ENCODE results near the gene SRM. TPM values are rescaled to one million over a fixed set of nuclear protein-coding genes. Genes with fewer than 3 reads are reported as not detected.
A peak's percentile ranks its signal among the peaks of the same experiment; 100 is the strongest.
"Not testable (repeated sequence)": the region's sequence is repeated elsewhere in the genome, so short reads cannot be mapped to it uniquely, and the experiment has no call there.

Gene SRM
- total RNA-seq, 4 donors from 2014 or later = 40.8 to 69.7 (median 48.8) TPM

DNA sequence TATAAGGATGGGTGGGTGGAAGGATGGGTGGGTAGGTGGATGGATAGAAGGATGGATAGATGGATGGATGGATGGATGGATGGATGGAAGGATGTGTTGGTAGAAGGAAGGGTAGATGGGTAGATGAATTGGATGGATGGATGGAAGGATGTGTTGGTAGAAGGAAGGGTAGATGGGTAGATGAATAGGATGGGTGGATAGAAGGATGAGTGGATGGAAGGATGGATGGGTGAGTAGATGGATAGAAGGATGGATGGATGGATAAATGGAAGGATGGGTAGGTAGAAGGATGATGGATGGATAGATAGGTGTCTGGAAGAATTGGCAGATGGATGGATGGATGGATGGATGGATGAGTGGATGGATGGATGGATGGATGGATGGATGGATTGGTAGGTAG is 18.8 kb downstream of the SRM start:
- no peaks in the 10 kb centered on the region for H3K9me3 ChIP-seq
- DNase-seq (ENCODE audit: extremely low spot score) = no peak
- peaks cover 6 to 12% (median 8%) of the 10 kb centered on the region in 4 donors for H3K4me1 ChIP-seq
- no peaks in the 10 kb centered on the region for H3K27me3 ChIP-seq
- no peaks in the 10 kb centered on the region for H3K36me3 ChIP-seq
- TF ChIP-seq EP300 (IDR thresholded peaks at IDR 0.05) = no peak
- TF ChIP-seq, protein P1, sequence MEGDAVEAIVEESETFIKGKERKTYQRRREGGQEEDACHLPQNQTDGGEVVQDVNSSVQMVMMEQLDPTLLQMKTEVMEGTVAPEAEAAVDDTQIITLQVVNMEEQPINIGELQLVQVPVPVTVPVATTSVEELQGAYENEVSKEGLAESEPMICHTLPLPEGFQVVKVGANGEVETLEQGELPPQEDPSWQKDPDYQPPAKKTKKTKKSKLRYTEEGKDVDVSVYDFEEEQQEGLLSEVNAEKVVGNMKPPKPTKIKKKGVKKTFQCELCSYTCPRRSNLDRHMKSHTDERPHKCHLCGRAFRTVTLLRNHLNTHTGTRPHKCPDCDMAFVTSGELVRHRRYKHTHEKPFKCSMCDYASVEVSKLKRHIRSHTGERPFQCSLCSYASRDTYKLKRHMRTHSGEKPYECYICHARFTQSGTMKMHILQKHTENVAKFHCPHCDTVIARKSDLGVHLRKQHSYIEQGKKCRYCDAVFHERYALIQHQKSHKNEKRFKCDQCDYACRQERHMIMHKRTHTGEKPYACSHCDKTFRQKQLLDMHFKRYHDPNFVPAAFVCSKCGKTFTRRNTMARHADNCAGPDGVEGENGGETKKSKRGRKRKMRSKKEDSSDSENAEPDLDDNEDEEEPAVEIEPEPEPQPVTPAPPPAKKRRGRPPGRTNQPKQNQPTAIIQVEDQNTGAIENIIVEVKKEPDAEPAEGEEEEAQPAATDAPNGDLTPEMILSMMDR (IDR thresholded peaks at IDR 0.05) = no peak
- TF ChIP-seq POLR2AphosphoS5 (IDR thresholded peaks at IDR 0.05) = no peak
- no peak for TF ChIP-seq POLR2A (IDR thresholded peaks at IDR 0.05; ENCODE audit: low read depth)
- H3K27ac ChIP-seq (replicated peaks in 1 of 4) = no peak overlapping the region
- H3K4me3 ChIP-seq = no peak overlapping the region
- intact Hi-C loops (cut with DNase I) = no loop called here

DNA sequence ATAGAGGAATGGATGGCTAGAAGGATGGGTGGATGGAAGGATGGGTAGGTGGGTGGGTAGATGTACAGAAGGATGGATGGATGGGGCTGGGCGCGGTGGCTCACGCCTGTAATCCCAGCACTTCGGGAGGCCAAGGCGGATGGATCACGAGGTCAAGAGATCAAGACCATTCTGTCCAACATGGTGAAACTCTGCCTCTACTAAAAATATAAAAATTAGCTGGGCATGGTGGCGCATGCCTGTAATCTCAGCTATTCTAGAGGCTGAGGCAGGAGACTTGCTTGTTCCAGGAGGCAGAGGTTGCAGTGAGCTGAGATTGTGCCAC is 19.8 kb downstream of the SRM start:
- peaks cover 6 to 12% (median 8%) of the 10 kb centered on the region in 4 donors for H3K4me1 ChIP-seq
- 90% methylated on average over 7 of the region's 7 CpGs for WGBS
- DNase-seq (ENCODE audit: extremely low spot score); H3K27ac ChIP-seq (replicated peaks in 1 of 4); H3K36me3 ChIP-seq; H3K9me3 ChIP-seq; intact Hi-C loops (cut with DNase I); H3K4me3 ChIP-seq; H3K27me3 ChIP-seq: not testable (repeated sequence)

DNA sequence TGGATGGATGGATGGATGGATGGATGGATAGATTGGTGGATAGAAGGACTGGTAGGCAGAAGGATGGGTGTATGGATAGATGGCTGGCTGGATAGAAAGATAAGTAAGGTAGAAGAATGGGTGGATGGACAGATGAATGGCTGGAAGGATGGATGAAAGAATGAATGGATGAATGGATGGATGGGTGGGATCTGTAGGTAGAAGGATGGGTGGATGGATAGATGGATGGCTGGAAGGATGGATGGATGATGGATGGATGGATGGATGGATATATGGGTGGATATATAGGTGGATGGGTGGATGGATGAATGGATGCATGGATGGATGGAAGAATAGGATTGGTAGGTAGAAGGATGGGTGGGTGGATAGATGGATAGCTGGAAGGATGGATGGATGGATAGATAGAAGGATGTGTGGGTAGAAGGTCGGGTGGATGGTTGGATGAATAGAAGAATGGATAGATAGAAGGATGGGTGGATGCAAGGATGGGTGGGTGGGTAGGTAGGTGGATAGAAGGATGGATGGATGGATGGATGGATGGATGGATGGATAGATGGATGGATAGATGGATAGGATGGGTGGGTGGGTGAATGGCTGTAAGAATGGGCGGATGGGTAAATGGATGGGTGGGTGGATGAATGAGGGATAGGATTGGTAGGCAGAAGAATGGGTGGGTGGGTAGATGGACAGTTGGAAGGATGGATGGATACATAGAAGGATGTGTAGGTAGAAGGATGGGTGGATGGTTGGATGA is 20.3 kb downstream of the SRM start:
- Histone ChIP-seq H3K4me3 (no peak overlapping the region), H3K36me3 (no peaks in the 10 kb centered on the region), H3K27me3 (no peaks in the 10 kb centered on the region), H3K4me1 (peaks cover 6 to 12% (median 8%) of the 10 kb centered on the region in 4 donors), H3K9me3 (no peaks in the 10 kb centered on the region), H3K27ac (replicated peaks in 1 of 4) (no peak overlapping the region)
- 76% methylated on average over 2 of the region's 2 CpGs for WGBS
- no peak for DNase-seq (ENCODE audit: extremely low spot score)
- intact Hi-C loops (cut with DNase I) = loop anchor here (2.0 kb wide), 1 partner anchor 607 kb away; no protein-coding TSS in a partner anchor
- no peak for TF ChIP-seq POLR2A (IDR thresholded peaks at IDR 0.05; ENCODE audit: low read depth)
- TF ChIP-seq, protein P1 (IDR thresholded peaks at IDR 0.05) = no peak
- no peak for TF ChIP-seq EP300 (IDR thresholded peaks at IDR 0.05)
- no peak for TF ChIP-seq POLR2AphosphoS5 (IDR thresholded peaks at IDR 0.05)

DNA sequence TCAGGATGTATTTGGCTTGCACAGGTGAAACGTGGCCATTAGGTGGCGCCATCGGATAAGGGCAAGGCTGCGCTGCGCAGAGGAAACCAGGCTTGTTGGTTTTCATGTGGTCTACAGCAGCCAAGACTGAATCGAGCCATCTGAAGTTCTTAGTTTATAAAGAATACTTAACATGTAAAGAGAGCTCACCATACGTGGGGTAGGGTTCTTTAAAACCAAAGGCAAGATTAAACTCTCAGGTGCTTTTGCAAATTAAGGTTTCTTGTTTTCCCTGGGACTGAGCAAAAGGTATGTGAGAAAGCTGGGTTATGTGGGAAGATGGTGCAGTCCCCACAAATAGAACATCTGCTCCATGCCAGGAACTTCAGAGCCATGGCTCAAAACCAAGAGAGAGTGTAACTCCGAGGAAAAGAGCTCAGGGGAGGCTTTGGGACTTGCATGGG is 22.1 kb downstream of the SRM start:
- Histone ChIP-seq H3K4me3 (no peak overlapping the region), H3K4me1 (peaks cover 6 to 12% (median 8%) of the 10 kb centered on the region in 4 donors), H3K27me3 (no peaks in the 10 kb centered on the region), H3K36me3 (no peaks in the 10 kb centered on the region), H3K27ac (replicated peaks in 1 of 4) (no peak overlapping the region), H3K9me3 (no peaks in the 10 kb centered on the region)
- WGBS = 0% methylated on average over 8 of the region's 8 CpGs
- intact Hi-C loops (cut with DNase I) = loop anchor here (2.0 kb wide), 1 partner anchor 609 kb away; no protein-coding TSS in a partner anchor
- peak; percentile 95 for DNase-seq (ENCODE audit: extremely low spot score)
- TF ChIP-seq EP300 (IDR thresholded peaks at IDR 0.05) = no peak
- TF ChIP-seq POLR2AphosphoS5 (IDR thresholded peaks at IDR 0.05) = peak in 1 of 2 donors; percentile 64
- TF ChIP-seq, protein P1 (IDR thresholded peaks at IDR 0.05) = peak; percentile 93 to 98 (median 96)
- no peak for TF ChIP-seq POLR2A (IDR thresholded peaks at IDR 0.05; ENCODE audit: low read depth)

DNA sequence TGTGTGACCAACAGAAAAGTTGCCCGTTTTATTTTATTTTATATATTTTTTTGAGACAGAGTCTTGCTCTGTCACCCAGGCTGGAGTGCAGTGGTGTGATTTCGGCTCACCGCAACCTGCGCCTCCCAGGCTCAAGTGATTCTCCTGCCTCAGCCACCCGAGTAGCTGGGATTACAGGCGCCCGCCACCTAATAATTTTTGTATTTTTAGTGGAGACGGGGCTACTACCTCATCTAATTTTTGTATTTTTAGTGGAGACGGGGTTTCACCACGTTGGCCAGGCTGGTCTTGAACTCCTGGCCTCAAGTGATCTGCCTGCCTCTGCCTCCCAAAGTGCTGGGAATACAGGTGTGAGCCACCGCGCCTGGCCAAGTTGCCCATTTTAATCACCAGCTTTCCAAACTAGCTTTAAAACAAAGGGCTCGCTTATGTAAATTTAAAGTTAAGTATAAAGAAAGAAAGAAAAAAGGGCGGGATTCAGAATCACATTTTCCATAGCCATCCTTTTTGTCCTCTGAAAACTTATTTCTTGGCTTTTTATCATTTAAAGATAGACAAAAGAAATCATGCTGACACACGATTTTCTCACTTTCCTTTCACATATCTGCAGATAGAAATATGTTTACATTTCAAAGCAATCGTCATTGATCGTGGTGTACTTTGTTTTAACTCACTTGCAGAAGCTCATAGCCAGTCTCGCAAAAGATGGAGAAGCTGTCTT is 22.6 kb downstream of the SRM start:
- DNase-seq (ENCODE audit: extremely low spot score); H3K9me3 ChIP-seq; H3K27me3 ChIP-seq; H3K4me3 ChIP-seq; H3K36me3 ChIP-seq; H3K27ac ChIP-seq (replicated peaks in 1 of 4); intact Hi-C loops (cut with DNase I): not testable (repeated sequence)
- 57% methylated on average over 18 of the region's 18 CpGs for WGBS
- H3K4me1 ChIP-seq = peaks cover 6 to 12% (median 8%) of the 10 kb centered on the region in 4 donors

Measured in esophagus muscularis mucosa (tissue), 4 donors.